Measurements from ENCODE around the gene KIAA1671.

DNA sequence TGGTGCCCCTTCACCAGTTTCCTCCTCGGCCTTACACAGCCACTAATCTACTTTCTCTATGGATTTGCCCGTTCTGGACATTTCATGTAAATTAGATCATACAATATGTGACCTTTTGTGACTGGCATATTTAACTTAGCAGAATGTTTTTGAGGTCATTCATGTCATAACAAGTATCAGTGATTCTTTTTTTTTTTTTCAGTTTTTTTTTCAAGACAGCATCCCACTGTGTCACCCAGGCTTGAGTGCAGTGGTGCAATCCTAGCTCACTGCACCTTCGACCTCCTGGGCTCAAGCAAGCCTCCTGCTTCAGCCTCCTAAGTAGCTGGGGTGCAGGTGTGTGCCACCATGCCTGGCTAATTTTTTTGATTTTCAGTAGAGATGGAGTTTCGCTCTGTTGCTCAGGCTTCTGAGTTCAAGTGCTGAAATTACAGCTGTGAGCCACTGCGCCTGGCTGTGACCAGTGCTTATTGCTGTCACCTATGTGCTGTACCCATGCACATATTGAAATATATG, 22.7 kb downstream of the KIAA1671 start:
- TF ChIP-seq, protein P1, sequence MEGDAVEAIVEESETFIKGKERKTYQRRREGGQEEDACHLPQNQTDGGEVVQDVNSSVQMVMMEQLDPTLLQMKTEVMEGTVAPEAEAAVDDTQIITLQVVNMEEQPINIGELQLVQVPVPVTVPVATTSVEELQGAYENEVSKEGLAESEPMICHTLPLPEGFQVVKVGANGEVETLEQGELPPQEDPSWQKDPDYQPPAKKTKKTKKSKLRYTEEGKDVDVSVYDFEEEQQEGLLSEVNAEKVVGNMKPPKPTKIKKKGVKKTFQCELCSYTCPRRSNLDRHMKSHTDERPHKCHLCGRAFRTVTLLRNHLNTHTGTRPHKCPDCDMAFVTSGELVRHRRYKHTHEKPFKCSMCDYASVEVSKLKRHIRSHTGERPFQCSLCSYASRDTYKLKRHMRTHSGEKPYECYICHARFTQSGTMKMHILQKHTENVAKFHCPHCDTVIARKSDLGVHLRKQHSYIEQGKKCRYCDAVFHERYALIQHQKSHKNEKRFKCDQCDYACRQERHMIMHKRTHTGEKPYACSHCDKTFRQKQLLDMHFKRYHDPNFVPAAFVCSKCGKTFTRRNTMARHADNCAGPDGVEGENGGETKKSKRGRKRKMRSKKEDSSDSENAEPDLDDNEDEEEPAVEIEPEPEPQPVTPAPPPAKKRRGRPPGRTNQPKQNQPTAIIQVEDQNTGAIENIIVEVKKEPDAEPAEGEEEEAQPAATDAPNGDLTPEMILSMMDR (IDR thresholded peaks at IDR 0.05 in 8 of 11, conservative IDR thresholded peaks at IDR 0.05 in 3 of 11), result no peak
- no peak for TF ChIP-seq POLR2AphosphoS5 (IDR thresholded peaks at IDR 0.05)

Measured in spleen (tissue), 7 donors.